GM19035 (cell line): Measurements from ENCODE around the gene FRYL.

ENCODE experiments used
- ATAC-seq: cut with Tn5 transposase; IDR thresholded peaks from one replicate; pipeline ENCODE4 v1.9.1; 2021; ENCODE audit not compliant: unreplicated experiment

Gene FRYL

DNA sequence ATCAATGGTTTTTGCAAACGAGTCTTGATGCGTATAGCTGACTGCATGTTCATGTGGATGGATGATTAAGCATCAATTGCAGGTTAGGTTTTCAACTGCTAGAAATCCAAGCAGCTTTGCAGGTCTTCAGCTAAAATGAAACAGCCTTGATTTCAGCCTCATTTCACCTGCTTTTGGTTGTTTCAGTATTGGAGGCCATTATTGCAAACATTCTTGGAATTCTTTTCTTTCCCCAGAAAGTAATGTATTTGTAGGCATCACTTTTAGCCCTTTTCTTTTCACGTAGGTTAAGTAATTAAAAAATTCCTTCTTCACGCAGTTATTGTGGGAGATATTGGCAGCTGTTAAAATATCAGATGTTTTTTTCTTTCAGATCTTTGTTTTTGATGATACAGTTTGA lies 281.2 kb downstream of the FRYL start:
- ATAC-seq = no peak

DNA sequence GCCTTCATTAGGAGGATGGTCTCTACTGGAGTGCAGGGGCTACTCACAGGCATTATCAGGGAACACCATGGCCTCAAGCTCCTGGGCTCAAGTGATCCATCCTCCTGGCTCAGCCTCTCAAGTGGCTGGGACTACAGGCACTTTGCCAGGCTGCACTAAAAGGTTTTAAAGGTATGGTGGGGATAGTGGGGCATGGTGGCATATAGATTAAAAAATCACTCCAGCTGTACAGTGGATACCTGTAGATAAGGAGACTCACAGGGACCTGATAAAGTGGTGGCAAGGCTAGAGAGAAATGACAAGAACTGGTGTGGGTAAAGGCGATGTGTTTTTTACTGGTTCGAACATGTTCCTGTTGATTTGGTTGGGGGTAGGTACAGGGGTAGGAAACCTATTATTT lies 284.1 kb downstream of the FRYL start:
- ATAC-seq = no peak

DNA sequence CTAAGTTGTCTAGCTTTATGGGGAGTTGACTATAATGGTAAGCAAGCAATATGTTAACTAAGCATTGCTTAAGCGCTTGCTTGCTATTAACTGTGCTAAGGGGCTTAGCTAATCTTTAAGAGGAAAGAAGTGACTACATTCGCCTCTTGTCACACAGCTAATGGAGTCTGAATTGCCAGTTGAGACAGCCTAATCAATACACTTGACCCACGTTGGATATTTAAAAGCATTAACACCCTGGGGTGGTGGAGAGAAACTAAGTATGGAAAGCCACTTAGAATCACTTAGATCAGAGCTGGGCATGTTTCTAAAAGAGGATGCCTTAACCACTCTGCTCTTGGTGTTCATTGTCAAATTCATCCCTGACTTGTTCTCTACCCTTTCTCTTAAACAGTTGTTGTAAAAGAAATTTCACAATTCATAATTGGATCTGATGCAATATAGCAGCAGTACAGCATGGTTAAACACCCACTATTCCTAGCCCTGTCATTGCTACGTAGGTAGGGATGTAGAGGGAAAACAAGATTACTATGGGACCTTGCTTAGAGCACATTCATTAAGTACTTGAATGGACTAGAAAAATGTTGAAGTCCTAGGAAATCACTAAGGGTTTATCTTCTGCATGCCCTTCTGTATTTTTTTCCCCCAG lies 286.5 kb downstream of the FRYL start:
- no peak for ATAC-seq

DNA sequence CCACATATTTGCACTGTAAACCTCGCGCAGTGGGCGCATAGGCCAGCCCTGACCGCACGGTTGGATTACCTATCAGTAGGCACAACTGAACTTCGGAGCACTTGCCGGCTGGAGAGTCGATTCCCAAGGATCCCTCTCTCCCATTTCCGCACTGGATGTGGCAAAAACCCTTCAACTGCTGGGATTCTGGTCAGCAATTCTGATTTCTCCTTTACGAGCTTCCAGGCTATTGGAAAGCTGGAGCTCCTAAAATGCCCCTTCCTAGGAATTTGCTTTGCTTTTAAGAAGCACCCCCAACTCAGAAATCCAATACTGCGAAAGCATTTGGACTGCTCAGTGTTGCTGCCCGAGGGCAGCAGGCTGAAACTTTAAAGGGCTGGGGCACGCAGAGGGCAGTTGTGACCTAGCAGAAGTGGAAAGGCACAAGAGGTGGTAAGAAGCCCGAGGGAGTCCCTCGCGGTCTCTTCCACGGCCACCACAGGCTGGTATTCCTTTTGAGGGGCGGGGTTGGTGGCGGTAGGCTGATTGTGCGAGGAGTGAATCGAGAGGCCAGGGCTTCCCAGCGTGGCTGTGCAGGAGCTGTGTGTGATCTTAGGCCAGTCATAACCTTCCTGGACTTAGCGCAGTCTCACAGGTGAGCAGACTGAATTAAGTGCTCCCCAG lies 288.4 kb downstream of the FRYL start:
- ATAC-seq = no peak

DNA sequence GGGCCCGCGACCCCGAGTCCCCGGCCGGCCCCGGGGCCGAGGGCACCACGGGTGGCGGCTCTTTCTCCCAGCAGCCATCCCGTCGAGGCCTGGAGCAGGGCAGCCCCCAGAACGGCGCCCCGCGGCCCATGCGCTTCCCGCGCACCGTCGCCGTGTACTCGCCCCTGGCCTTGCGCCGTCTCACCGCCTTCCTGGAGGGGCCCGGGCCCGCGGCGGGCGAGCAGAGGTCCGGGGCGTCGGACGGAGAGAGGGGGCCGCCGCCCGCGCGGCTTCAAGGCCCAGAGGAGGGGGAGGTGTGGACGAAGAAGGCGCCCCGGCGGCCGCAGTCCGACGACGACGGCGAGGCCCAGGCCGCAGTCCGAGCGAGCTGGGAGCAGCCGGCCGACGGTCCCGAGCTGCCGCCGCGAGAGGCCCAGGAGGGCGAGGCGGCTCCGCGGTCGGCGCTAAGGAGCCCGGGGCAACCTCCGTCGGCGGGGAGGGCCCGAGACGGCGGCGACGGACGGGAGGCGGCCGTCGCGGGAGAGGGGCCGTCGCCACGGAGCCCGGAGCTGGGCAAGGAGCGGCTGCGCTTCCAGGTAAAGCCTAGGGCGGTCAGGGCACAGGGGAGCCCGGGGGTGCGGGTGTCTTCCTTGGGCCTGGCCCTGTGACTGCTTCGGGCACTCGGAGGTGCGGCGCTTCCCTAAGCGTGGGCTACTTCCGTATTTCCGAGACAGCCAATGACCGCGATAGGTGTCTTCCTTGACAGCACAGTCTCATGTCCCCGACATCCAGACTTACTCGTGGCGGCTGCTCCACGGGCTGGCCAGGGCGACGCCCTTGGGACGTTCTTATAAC lies 289.2 kb downstream of the FRYL start:
- ATAC-seq = no peak

DNA sequence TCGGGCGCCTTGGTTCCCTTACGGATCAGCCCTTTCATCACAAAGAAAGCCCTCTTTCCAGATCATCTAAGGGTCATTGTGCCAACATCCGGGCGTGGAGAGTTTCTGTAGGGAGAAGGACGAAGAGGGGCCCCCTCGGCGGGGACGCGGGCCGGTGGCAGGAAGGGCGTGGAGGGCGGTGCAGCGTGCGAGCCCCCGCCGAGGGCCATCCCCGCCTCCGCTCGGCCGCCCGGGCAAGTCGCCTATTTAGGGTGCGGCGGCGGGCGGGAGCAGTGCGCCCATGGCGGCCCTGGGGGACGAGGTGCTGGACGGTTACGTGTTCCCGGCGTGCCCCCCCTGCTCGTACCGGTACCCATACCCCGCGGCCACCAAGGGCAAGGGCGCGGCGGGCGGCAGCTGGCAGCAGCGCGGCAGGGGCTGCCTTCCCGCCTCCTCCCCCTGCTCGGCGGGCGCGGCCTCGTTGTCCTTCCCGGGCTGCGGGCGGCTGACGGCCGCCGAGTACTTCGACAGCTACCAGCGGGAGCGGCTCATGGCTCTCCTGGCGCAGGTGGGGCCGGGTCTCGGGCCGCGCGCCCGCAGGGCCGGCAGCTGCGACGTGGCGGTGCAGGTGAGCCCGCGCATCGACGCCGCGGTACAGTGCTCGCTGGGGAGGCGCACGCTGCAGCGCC lies 289.9 kb downstream of the FRYL start, which contains the start of gene ZAR1:
Gene ZAR1 (plus strand): TSS at position 241 of the 668 bp plus-strand sequence. CDS start 40 bp downstream, at position 281.
- no peak for ATAC-seq

DNA sequence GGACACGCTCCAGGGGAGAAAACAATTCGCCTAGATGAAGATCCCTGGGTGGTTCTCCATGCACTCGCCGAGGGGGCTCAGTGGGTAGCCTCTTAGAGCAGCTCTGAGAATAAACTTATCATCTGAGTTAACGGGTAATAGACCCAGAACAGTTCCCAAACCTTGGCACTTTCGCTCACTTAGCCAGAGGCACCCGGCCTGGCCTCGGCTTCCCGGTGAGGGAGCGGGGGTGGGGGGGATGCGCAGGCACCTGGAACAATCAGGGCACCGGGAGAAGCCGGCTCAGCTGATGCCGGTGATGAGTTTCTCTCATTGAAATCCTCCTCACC lies 290.4 kb downstream of the FRYL start:
- no peak for ATAC-seq

DNA sequence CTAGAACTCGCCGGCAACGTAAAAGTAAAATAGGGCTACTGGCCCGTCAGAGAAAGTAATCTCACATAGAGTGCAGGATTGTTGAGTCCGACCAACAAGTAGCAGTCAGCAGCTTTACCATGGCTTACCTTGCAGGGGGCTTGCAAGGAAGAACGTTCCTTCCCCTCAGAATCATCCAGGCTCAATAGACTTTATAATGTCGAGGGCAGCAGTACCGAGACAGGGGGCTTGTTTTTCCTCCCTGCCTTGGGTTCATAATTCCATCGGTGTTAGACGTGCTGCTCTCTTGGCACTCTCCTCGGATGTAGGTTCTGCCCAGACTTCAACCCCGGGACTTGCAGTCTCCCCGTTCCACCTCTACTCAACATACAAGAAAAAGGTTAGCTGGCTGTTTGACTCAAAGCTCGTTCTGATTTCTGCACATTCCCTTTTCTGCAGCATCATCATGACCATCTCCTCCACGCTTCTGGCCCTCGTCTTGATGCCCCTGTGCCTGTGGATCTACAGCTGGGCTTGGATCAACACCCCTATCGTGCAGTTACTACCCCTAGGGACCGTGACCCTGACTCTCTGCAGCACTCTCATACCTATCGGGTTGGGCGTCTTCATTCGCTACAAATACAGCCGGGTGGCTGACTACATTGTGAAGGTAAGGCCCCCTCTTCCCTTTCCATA lies 295.4 kb downstream of the FRYL start:
- no peak for ATAC-seq

DNA sequence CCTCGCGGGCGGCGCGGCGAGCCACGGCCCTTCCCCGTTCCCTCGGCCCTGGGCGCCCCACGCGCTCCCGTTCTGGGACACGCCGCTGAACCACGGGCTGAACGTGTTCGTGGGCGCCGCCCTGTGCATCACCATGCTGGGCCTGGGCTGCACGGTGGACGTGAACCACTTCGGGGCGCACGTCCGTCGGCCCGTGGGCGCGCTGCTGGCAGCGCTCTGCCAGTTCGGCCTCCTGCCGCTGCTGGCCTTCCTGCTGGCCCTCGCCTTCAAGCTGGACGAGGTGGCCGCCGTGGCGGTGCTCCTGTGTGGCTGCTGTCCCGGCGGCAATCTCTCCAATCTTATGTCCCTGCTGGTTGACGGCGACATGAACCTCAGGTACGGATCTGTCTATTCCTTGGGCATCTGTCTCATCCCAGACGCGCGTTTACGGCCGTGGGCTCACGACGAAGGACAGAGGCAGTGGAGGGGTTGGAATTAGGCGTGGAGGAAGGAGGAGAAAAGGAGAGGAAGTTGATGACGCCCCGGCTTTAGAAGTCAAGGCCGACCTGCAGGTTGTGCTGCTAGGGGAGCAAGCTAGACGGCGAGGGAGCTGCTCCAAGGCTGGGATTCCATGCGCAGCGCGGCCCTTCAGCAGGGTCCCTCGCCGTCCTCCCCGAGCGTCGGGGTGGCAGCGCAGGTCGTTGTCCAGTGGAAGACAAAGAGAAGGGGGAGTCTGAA lies 296.1 kb downstream of the FRYL start:
- ATAC-seq = no peak

DNA sequence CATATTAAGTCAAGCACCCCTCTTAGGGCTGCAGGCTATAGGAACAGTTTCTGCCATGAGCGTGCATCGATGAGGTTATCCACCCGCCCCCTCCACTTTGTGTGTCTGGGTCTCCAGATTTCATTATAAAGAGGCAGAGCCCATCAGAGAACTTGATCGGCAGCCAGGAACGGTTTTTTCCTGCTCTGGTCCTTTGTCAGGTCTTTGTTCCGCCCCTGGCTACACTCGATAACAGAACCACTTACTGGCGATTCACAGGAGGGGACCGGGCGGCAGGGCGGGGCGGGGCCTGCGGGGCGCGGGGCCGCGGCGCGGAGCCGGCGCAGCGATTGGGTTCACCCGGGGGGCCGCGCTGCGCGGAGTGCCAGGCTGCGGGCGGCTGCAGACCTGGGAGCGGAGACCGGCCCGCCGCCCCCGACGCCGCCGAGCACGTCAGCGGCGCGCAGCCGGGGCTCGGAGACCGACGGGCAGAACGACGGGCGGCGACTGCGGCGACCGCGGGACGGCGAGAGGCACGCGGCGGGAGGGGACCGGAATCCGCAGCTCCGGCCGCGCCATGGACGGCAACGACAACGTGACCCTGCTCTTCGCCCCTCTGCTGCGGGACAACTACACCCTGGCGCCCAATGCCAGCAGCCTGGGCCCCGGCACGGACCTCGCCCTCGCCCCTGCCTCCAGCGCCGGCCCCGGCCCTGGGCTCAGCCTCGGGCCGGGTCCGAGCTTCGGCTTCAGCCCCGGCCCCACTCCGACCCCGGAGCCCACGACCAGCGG lies 296.9 kb downstream of the FRYL start, which contains the start of gene SLC10A4:
Gene SLC10A4 (plus strand): TSS at position 338 of the 771 bp plus-strand sequence. CDS start 219 bp downstream, at position 557.
- ATAC-seq = no peak

DNA sequence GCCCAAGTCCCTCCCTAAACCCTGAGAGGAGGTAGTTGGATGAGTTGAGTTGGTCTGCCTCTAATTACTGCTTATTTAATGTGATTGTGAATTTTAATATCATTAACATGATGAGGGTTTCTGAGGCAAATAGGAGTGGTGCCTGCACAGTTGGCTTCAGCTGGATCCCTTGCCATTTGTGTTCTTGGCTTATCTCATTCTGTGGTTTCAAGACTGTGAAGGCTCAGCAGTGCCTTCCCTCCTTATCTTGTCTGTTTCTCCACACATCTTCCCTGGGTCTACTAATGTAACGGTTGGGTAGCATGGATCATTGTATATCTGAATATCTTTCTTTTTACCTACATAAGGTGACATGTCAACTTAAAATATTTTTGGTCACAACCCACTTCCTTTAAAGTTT lies 298.5 kb downstream of the FRYL start:
- no peak for ATAC-seq

DNA sequence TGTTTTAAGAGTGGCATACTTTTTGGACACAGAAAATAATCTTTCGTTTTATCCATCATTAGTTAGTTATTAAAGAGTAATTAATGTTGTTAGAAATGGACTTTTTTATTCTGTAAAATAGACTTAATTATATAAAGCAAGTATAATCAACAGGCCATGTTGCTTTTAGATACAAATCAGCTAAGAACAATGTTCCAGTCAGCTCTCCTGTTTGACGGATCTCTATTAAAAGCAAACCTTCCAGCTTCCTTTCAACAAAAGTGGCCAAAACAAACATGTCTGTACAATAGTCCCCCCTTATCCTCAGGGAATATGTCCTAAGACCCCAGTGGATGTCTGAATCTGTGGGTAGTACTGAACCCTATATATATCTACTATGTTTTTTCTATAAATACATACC lies 301.8 kb downstream of the FRYL start:
- no peak for ATAC-seq

DNA sequence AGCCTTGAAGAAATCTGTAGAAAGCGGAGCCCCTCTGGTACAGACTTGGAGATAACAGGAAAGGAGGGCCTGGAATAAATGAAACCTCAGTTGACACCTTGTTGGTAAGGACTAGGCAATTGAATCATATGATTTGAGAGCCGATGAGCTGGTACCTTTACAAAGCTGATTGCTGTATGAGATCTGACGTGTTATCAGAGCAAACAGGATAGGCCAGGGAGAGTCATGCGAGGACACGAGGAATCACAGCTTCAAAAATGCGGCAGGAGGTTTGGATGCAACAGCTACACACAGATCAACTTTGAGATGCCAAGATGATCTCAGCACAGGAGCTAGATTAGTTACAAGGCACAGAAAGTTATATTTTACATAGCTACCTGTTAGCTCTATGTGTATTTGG lies 304.3 kb downstream of the FRYL start:
- no peak for ATAC-seq

DNA sequence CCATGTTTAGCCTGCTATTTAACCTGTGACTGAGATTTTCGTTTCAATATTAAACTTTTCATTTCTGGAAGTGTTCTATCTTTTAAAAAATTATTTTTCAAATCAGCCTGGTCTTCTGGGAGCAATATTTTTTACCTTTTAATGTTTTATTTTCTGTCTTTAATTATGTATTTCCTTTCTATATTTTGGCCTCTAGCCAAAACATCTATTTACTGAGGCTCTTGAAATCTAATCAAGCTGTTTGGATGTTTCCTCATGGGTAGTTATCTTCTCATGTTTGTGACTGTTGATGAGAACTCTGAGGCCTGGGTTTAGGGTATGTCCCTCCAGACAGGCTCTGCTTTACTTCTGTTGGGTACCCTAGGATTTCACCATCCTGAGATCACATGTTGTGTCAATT lies 307.3 kb downstream of the FRYL start:
- ATAC-seq = no peak

DNA sequence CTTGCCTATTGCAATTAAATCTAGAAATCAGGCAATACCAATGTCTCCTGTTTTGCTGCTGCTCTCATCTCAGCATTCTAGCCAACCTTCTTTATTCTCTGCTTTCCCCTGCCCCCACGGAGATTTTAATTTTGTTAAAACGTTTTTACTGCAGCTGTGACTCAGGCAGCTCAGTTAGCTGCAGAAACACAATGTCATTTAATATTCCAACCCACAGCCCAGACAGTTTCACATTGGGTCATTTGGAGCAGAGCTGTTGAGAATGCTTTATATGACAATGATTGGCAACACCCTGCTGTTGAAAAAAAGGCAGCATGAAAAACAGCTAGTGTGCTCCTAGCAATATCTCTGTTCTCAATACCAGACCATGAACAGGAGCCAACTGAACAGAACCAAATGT lies 309.5 kb downstream of the FRYL start:
- no peak for ATAC-seq

DNA sequence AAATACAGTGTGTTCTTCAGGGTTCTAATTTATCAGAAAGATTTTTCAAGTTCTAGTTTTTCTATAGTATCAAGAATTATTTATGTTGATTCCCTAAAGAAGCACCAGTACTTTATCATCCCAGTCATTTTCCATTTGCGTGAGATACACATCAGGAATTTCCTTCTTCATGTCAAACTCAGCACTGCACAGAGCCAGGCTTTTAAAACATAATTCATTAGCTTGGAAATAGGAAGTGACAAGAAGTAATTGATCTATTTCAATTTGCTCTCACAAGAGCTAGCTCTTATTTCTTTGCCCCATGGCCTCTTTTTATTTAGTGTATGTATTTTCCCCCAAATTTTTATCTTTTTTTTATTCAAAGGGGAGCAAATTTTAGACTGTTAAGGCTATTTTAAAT lies 309.9 kb downstream of the FRYL start:
- ATAC-seq = no peak

DNA sequence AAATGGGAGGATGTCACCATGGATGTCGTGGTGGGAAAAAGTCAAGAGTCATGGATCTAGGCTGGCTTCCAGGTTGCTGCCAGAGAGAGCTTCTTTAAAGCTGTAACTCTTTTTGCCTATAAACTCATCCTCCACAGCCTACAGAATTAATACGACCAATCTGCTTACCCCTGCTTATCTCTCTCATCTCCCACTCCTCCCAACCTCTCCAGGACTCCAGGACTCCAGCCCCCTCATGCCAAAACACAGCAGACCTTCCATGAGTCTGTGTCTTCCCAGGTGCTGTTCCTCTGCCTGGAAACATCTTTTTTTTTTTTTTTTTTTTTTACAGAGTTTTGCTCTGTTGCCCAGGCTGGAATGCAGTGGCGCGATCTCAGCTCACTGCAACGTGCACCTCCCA lies 312.2 kb downstream of the FRYL start:
- ATAC-seq = no peak

DNA sequence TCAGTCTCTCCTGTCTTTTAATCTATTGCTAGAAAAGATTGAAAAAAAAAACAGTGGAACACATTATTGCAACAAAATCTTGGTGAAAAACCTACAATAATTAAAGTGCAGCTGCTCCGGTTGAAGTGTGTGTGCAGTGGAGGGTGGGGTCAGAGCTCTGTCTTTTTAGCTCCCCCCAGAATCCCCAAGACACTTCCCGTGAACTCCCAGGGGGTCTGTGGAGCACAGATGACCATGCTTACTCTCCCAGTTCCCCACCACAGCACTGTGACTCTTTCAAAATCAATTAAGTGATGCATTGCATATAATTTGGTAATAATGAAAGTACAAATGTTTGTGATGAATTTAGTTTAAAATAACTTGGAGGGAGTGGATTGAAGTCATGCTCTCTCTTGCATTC lies 312.6 kb downstream of the FRYL start:
- ATAC-seq = no peak

DNA sequence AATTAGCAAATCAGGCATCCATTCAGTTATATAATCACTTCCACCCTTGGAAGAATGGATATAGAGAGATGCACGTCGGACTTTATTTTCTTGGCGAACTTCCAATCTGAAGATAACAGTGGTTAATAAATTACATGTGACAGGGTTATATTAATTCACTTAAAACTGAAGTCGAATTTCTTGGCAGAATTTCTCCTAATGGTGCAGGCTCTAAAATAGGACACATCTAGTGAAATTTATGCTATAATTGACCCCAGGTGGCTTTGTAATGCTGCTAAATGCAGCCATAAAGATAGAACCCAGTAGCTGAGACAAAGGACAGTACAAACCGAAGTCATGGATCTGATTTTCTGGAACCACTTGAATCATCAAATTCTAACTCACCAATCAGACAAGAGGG lies 317.7 kb downstream of the FRYL start:
- no peak for ATAC-seq

DNA sequence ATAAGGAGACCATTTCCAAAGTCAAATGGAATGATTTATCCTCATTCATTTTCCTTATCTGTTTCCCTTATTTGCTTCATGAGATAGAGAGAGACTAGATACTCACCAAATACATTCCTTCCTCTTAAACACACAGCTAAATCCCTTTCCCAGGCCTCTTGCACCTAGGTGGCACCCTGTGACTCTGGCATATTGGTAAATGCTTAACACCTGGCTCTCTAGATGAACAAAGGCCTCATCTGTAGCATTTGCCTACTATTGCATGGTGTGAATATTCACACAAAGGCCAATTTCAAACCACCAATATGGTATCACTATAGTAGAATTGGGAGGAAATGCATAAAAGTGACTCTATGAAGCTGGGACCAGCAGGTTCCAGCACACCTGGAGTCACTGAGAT lies 319.1 kb downstream of the FRYL start:
- ATAC-seq = no peak
